HEK293 (cell line): Measurements from ENCODE around the gene SLC23A3.

Source experiments
- KLF16 ChIP-seq: fragments of 450-650 bp; formaldehyde crosslinking; IDR thresholded peaks from 2 replicates; pipeline ENCODE4 v1.5.1; 2017; ENCODE audit warnings: missing biosample characterization, missing genetic modification characterization
- KLF8 ChIP-seq: fragments of 450-650 bp; formaldehyde crosslinking; IDR thresholded peaks from 2 replicates; pipeline ENCODE4 v1.5.1; 2016; ENCODE audit warnings: missing biosample characterization, missing genetic modification characterization
- RBAK ChIP-seq: fragments of 450-650 bp; formaldehyde crosslinking; IDR thresholded peaks from 2 replicates; pipeline ENCODE4 v1.5.1; 2016; ENCODE audit warnings: missing biosample characterization, missing genetic modification characterization
- SCRT1 ChIP-seq: fragments of 450-650 bp; formaldehyde crosslinking; IDR thresholded peaks from 2 replicates; pipeline ENCODE4 v1.5.1; 2016; ENCODE audit warnings: missing biosample characterization, missing genetic modification characterization, borderline replicate concordance
- SP3 ChIP-seq: fragments of 450-650 bp; formaldehyde crosslinking; IDR thresholded peaks from 2 replicates; pipeline ENCODE4 v1.5.1; 2016; ENCODE audit warnings: missing biosample characterization, missing genetic modification characterization
- WT1 ChIP-seq: fragments of 450-650 bp; formaldehyde crosslinking; IDR thresholded peaks from 2 replicates; pipeline ENCODE4 v1.5.1; 2016; ENCODE audit warnings: missing biosample characterization, missing genetic modification characterization
- ZBTB21 ChIP-seq: fragments of 450-650 bp; formaldehyde crosslinking; IDR thresholded peaks from 2 replicates; pipeline ENCODE4 v1.5.1; 2017; ENCODE audit warnings: missing biosample characterization, missing genetic modification characterization
- ZNF112 ChIP-seq: fragments of 450-650 bp; formaldehyde crosslinking; IDR thresholded peaks from 2 replicates; pipeline ENCODE4 v1.5.0; 2017; ENCODE audit warnings: missing biosample characterization, missing genetic modification characterization
- ZNF155 ChIP-seq: fragments of 450-650 bp; formaldehyde crosslinking; IDR thresholded peaks from 2 replicates; pipeline ENCODE4 v1.5.1; 2016; ENCODE audit warnings: missing biosample characterization, missing genetic modification characterization
- ZNF16 ChIP-seq: fragments of 450-650 bp; formaldehyde crosslinking; IDR thresholded peaks from 2 replicates; pipeline ENCODE4 v1.5.1; 2016; ENCODE audit warnings: low read depth, missing biosample characterization, missing genetic modification characterization
- ZNF175 ChIP-seq: fragments of 450-650 bp; formaldehyde crosslinking; IDR thresholded peaks from 2 replicates; pipeline ENCODE4 v1.5.1; 2016; ENCODE audit warnings: missing biosample characterization, missing genetic modification characterization
- ZNF221 ChIP-seq: fragments of 450-650 bp; formaldehyde crosslinking; IDR thresholded peaks from 2 replicates; pipeline ENCODE4 v1.5.1; 2017; ENCODE audit warnings: missing biosample characterization, missing genetic modification characterization, borderline replicate concordance
- ZNF223 ChIP-seq: fragments of 450-650 bp; formaldehyde crosslinking; IDR thresholded peaks from 2 replicates; pipeline ENCODE4 v1.5.1; 2016; ENCODE audit warnings: missing biosample characterization, missing genetic modification characterization
- ZNF324 ChIP-seq: fragments of 450-650 bp; formaldehyde crosslinking; IDR thresholded peaks from 2 replicates; pipeline ENCODE4 v1.5.1; 2016; ENCODE audit warnings: missing biosample characterization, missing genetic modification characterization
- ZNF350 ChIP-seq: fragments of 450-650 bp; formaldehyde crosslinking; IDR thresholded peaks from 2 replicates; pipeline ENCODE4 v1.5.0; 2017; ENCODE audit warnings: missing biosample characterization, mild to moderate bottlenecking, missing genetic modification characterization
- ZNF37A ChIP-seq: fragments of 450-650 bp; IDR thresholded peaks from 2 replicates; pipeline ENCODE4 v1.5.1; 2018; ENCODE audit warnings: missing biosample characterization, missing genetic modification characterization
- ZNF416 ChIP-seq: fragments of 450-650 bp; formaldehyde crosslinking; IDR thresholded peaks from 2 replicates; pipeline ENCODE4 v1.5.1; 2016; ENCODE audit warnings: missing biosample characterization, missing genetic modification characterization
- ZNF529 ChIP-seq: fragments of 450-650 bp; formaldehyde crosslinking; IDR thresholded peaks from 2 replicates; pipeline ENCODE4 v1.5.1; 2017; ENCODE audit warnings: missing genetic modification characterization, missing biosample characterization; ENCODE audit not compliant: insufficient replicate concordance
- ZNF549 ChIP-seq: fragments of 450-650 bp; IDR thresholded peaks from 2 replicates; pipeline ENCODE4 v1.5.1; 2018; ENCODE audit warnings: missing biosample characterization, missing genetic modification characterization, mild to moderate bottlenecking, inconsistent platforms, moderate library complexity
- ZNF629 ChIP-seq: fragments of 450-650 bp; formaldehyde crosslinking; IDR thresholded peaks from 2 replicates; pipeline ENCODE4 v1.5.1; 2017; ENCODE audit warnings: missing biosample characterization, missing genetic modification characterization
- ZNF664 ChIP-seq: fragments of 450-650 bp; formaldehyde crosslinking; IDR thresholded peaks from 2 replicates; pipeline ENCODE4 v1.5.1; 2016; ENCODE audit warnings: missing biosample characterization, missing genetic modification characterization
- ZNF707 ChIP-seq: fragments of 450-650 bp; formaldehyde crosslinking; IDR thresholded peaks from 2 replicates; pipeline ENCODE4 v1.5.1; 2016; ENCODE audit warnings: missing biosample characterization, missing genetic modification characterization
- ZNF791 ChIP-seq: fragments of 450-650 bp; formaldehyde crosslinking; IDR thresholded peaks from 2 replicates; pipeline ENCODE4 v1.5.1; 2016; ENCODE audit warnings: missing biosample characterization, missing genetic modification characterization
- ZSCAN30 ChIP-seq: fragments of 450-650 bp; IDR thresholded peaks from 2 replicates; pipeline ENCODE4 v1.5.1; 2018; ENCODE audit warnings: missing biosample characterization, mild to moderate bottlenecking, missing genetic modification characterization, moderate library complexity
- TF ChIP-seq, protein P1 (sequence below): fragments of 450-650 bp; formaldehyde crosslinking; IDR thresholded peaks from 2 replicates; pipeline ENCODE4 v1.5.1; 2016; ENCODE audit warnings: missing biosample characterization, missing genetic modification characterization
- TF ChIP-seq, protein P2 (sequence below): fragments of 450-650 bp; formaldehyde crosslinking; IDR thresholded peaks from 2 replicates; pipeline ENCODE4 v1.5.1; 2017; ENCODE audit warnings: missing biosample characterization, missing genetic modification characterization
- TF ChIP-seq, protein P3 (sequence below): fragments of 450-650 bp; formaldehyde crosslinking; IDR thresholded peaks from 2 replicates; pipeline ENCODE4 v1.5.1; 2016; ENCODE audit warnings: missing biosample characterization, missing genetic modification characterization, low read depth
- TF ChIP-seq, protein P4 (sequence below): fragments of 450-650 bp; formaldehyde crosslinking; IDR thresholded peaks from 2 replicates; pipeline ENCODE4 v1.5.1; 2016; ENCODE audit warnings: missing biosample characterization, missing genetic modification characterization
- TF ChIP-seq, protein P5 (sequence below): fragments of 450-650 bp; formaldehyde crosslinking; IDR thresholded peaks from 2 replicates; pipeline ENCODE4 v1.5.1; 2016; ENCODE audit warnings: missing biosample characterization, missing genetic modification characterization

SLC23A3 gene

DNA sequence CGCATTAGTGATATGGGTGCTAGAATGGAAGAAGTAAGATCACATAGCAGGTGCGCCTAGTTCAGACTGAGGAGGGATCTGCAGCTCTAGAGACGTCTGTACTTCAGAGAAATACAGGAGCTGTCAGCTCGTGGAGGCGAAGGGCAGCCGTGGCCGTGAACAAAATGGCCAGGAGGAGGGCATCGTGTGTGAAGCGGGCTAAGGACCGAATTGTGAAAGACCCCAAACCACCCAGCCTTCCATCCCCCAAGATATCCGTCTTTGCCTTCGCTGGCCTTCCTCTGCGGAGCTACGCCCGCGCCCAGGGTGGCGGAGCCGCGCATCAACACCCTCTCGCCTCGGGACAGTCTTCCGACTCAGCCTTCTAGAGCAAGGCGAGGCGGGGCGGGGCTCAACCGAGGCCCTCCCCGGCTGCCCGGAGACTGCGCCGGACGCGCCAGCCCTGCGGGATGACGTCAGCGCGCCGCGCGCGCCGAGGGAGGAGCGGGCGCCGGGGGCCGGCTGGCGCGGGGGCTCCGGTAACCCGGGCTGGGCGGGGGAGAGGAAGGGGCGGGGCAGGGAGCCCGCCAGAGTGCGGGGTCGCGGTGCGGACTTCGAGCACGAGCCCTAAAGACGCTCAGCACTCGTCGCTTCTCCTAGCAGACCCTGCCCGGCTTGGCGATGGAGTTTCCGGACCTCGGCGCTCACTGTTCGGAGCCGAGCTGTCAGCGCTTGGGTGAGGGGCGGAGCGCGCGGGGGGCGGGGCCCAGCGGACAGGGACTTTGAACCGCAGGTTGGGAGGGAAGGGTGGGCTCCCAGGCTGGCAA lies 36.7 kb upstream of the SLC23A3 start, which contains the start of gene ZFAND2B (continued):
- TF ChIP-seq RBAK (tag by site-specific recombination) (no peak), ZNF223 (tag by site-specific recombination) (no peak), ZNF707 (tag by site-specific recombination) (no peak), ZNF324 (tag by site-specific recombination) (0 out of 2 replicates have a peak, but pooled peaks have one; percentile 41), KLF8 (tag by site-specific recombination) (peak; percentile 78), ZNF629 (tag by site-specific recombination) (peak; percentile 47; the same call in 1 of the 2 replicates), ZNF37A (tag by site-specific recombination) (no peak), ZNF664 (tag by site-specific recombination) (no peak), SCRT1 (tag by site-specific recombination) (no peak), SP3 (tag by site-specific recombination) (peak; percentile 80), ZNF16 (tag by site-specific recombination) (no peak), ZNF791 (tag by site-specific recombination) (no peak), ZSCAN30 (peak; percentile 21; the same call in 1 of the 2 replicates), ZNF175 (tag by site-specific recombination) (no peak), ZNF155 (no peak), ZNF350 (no peak), KLF16 (0 out of 2 replicates have a peak, but pooled peaks have one; percentile 65), ZNF549 (no peak), ZNF221 (tag by site-specific recombination) (no peak), ZBTB21 (no peak), WT1 (tag by site-specific recombination) (0 out of 2 replicates have a peak, but pooled peaks have one; percentile 9), ZNF529 (tag by site-specific recombination) (no peak), ZNF416 (no peak), ZNF112 (tag by site-specific recombination) (no peak)
- TF ChIP-seq, protein P1, sequence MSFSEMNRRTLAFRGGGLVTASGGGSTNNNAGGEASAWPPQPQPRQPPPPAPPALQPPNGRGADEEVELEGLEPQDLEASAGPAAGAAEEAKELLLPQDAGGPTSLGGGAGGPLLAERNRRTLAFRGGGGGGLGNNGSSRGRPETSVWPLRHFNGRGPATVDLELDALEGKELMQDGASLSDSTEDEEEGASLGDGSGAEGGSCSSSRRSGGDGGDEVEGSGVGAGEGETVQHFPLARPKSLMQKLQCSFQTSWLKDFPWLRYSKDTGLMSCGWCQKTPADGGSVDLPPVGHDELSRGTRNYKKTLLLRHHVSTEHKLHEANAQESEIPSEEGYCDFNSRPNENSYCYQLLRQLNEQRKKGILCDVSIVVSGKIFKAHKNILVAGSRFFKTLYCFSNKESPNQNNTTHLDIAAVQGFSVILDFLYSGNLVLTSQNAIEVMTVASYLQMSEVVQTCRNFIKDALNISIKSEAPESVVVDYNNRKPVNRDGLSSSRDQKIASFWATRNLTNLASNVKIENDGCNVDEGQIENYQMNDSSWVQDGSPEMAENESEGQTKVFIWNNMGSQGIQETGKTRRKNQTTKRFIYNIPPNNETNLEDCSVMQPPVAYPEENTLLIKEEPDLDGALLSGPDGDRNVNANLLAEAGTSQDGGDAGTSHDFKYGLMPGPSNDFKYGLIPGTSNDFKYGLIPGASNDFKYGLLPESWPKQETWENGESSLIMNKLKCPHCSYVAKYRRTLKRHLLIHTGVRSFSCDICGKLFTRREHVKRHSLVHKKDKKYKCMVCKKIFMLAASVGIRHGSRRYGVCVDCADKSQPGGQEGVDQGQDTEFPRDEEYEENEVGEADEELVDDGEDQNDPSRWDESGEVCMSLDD (tag by site-specific recombination): no peak
- TF ChIP-seq, protein P2, sequence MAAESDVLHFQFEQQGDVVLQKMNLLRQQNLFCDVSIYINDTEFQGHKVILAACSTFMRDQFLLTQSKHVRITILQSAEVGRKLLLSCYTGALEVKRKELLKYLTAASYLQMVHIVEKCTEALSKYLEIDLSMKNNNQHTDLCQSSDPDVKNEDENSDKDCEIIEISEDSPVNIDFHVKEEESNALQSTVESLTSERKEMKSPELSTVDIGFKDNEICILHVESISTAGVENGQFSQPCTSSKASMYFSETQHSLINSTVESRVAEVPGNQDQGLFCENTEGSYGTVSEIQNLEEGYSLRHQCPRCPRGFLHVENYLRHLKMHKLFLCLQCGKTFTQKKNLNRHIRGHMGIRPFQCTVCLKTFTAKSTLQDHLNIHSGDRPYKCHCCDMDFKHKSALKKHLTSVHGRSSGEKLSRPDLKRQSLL: peak; percentile 67; the same call in 1 of the 2 replicates
- TF ChIP-seq, protein P3, sequence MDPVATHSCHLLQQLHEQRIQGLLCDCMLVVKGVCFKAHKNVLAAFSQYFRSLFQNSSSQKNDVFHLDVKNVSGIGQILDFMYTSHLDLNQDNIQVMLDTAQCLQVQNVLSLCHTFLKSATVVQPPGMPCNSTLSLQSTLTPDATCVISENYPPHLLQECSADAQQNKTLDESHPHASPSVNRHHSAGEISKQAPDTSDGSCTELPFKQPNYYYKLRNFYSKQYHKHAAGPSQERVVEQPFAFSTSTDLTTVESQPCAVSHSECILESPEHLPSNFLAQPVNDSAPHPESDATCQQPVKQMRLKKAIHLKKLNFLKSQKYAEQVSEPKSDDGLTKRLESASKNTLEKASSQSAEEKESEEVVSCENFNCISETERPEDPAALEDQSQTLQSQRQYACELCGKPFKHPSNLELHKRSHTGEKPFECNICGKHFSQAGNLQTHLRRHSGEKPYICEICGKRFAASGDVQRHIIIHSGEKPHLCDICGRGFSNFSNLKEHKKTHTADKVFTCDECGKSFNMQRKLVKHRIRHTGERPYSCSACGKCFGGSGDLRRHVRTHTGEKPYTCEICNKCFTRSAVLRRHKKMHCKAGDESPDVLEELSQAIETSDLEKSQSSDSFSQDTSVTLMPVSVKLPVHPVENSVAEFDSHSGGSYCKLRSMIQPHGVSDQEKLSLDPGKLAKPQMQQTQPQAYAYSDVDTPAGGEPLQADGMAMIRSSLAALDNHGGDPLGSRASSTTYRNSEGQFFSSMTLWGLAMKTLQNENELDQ (tag by site-specific recombination): no peak
- TF ChIP-seq, protein P4, sequence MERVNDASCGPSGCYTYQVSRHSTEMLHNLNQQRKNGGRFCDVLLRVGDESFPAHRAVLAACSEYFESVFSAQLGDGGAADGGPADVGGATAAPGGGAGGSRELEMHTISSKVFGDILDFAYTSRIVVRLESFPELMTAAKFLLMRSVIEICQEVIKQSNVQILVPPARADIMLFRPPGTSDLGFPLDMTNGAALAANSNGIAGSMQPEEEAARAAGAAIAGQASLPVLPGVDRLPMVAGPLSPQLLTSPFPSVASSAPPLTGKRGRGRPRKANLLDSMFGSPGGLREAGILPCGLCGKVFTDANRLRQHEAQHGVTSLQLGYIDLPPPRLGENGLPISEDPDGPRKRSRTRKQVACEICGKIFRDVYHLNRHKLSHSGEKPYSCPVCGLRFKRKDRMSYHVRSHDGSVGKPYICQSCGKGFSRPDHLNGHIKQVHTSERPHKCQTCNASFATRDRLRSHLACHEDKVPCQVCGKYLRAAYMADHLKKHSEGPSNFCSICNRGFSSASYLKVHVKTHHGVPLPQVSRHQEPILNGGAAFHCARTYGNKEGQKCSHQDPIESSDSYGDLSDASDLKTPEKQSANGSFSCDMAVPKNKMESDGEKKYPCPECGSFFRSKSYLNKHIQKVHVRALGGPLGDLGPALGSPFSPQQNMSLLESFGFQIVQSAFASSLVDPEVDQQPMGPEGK (tag by site-specific recombination): peak; percentile 84
- TF ChIP-seq, protein P5, sequence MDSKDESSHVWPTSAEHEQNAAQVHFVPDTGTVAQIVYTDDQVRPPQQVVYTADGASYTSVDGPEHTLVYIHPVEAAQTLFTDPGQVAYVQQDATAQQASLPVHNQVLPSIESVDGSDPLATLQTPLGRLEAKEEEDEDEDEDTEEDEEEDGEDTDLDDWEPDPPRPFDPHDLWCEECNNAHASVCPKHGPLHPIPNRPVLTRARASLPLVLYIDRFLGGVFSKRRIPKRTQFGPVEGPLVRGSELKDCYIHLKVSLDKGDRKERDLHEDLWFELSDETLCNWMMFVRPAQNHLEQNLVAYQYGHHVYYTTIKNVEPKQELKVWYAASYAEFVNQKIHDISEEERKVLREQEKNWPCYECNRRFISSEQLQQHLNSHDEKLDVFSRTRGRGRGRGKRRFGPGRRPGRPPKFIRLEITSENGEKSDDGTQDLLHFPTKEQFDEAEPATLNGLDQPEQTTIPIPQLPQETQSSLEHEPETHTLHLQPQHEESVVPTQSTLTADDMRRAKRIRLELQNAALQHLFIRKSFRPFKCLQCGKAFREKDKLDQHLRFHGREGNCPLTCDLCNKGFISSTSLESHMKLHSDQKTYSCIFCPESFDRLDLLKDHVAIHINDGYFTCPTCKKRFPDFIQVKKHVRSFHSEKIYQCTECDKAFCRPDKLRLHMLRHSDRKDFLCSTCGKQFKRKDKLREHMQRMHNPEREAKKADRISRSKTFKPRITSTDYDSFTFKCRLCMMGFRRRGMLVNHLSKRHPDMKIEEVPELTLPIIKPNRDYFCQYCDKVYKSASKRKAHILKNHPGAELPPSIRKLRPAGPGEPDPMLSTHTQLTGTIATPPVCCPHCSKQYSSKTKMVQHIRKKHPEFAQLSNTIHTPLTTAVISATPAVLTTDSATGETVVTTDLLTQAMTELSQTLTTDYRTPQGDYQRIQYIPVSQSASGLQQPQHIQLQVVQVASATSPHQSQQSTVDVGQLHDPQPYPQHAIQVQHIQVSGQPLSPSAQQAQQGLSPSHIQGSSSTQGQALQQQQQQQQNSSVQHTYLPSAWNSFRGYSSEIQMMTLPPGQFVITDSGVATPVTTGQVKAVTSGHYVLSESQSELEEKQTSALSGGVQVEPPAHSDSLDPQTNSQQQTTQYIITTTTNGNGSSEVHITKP (tag by site-specific recombination): 0 out of 2 replicates have a peak, but pooled peaks have one; percentile 22
